ENCODE data around the gene NHLH1. TPM values are rescaled to one million over a fixed set of nuclear protein-coding genes. Genes with fewer than 3 reads are reported as not detected.

The NHLH1 gene
- total and polyA plus RNA-seq, 10 of the 15 experiments (the other 5 are each of a cell fraction or from before 2014, with no cell fraction given): 0.22 to 0.98 (median 0.43) TPM; not detected in 1

Small RNAs within 50 kb of the gene (small RNA-seq; reads per million reads assigned to genes)
- gene RF00019 (not detected), gene RNU4-42P (not detected)

Other genes starting within 250 kb of the NHLH1 start
Only the 7 nearest of the 10 such genes appear.
- gene PEA15, start 161.7 kb upstream of the NHLH1 start, total RNA-seq (2014; rRNA removed): 37.6 and 40.2 TPM in 2 replicates
- gene PEA15, start 161.7 kb upstream of the NHLH1 start, total RNA-seq (2014; rRNA removed; fragmentation: Illumina TruSeq; extraction: Trizol): 65.1 and 68.1 TPM in 2 replicates
- gene PEA15, start 161.7 kb upstream of the NHLH1 start, total RNA-seq (2021): 66.2 and 69.1 TPM in 2 replicates
- 173 and 185 TPM in 2 replicates for gene PEA15, start 161.7 kb upstream of the NHLH1 start, polyA plus RNA-seq (2011; rRNA removed)
- 269 and 323 TPM in 2 replicates for gene PEA15, start 161.7 kb upstream of the NHLH1 start, polyA plus RNA-seq (2014; fragmentation: Illumina TruSeq; extraction: Trizol)
- 10 to 100 TPM; 15.1 to 28.2 TPM for gene PEA15, start 161.7 kb upstream of the NHLH1 start, polyA plus RNA-seq (2014; fragmentation: Nextera tagmentation; extraction: Ambion mirVana)
- 113 and 119 TPM in 2 replicates for gene PEA15, start 161.7 kb upstream of the NHLH1 start, polyA plus RNA-seq (2014; rRNA removed)
- 10 to 100 TPM; 64.4 to 68.2 TPM for gene PEA15, start 161.7 kb upstream of the NHLH1 start, polyA plus RNA-seq (2016; fragmentation: Nextera tagmentation; extraction: Ambion mirVana)
- 81.3 and 95.1 TPM in 2 replicates for gene DCAF8, start 104.5 kb upstream of the NHLH1 start, total RNA-seq (2014; rRNA removed)
- 69.1 and 70.0 TPM in 2 replicates for gene DCAF8, start 104.5 kb upstream of the NHLH1 start, total RNA-seq (2014; rRNA removed; fragmentation: Illumina TruSeq; extraction: Trizol)
- gene DCAF8, start 104.5 kb upstream of the NHLH1 start, total RNA-seq (2021): 88.9 and 108 TPM in 2 replicates
- 152 and 168 TPM in 2 replicates for gene DCAF8, start 104.5 kb upstream of the NHLH1 start, polyA plus RNA-seq (2011; rRNA removed)
- 88.0 and 110 TPM in 2 replicates for gene DCAF8, start 104.5 kb upstream of the NHLH1 start, polyA plus RNA-seq (2014; fragmentation: Illumina TruSeq; extraction: Trizol)
- 10 to 100 TPM; 10.4 to 18.7 TPM for gene DCAF8, start 104.5 kb upstream of the NHLH1 start, polyA plus RNA-seq (2014; fragmentation: Nextera tagmentation; extraction: Ambion mirVana)
- gene DCAF8, start 104.5 kb upstream of the NHLH1 start, polyA plus RNA-seq (2014; rRNA removed): 100 and 101 TPM in 2 replicates
- gene DCAF8, start 104.5 kb upstream of the NHLH1 start, polyA plus RNA-seq (2016; fragmentation: Nextera tagmentation; extraction: Ambion mirVana): 10 to 100 TPM; 83.1 to 86.0 TPM
- 33.9 and 34.5 TPM in 2 replicates for gene PEX19, start 81.9 kb upstream of the NHLH1 start, total RNA-seq (2014; rRNA removed)
- 26.9 and 27.6 TPM in 2 replicates for gene PEX19, start 81.9 kb upstream of the NHLH1 start, total RNA-seq (2014; rRNA removed; fragmentation: Illumina TruSeq; extraction: Trizol)
- 46.5 and 47.2 TPM in 2 replicates for gene PEX19, start 81.9 kb upstream of the NHLH1 start, total RNA-seq (2021)
- gene PEX19, start 81.9 kb upstream of the NHLH1 start, polyA plus RNA-seq (2011; rRNA removed): 58.1 and 72.2 TPM in 2 replicates
- 39.1 and 49.5 TPM in 2 replicates for gene PEX19, start 81.9 kb upstream of the NHLH1 start, polyA plus RNA-seq (2014; fragmentation: Illumina TruSeq; extraction: Trizol)
- 10 to 100 TPM; 29.4 to 50.8 TPM for gene PEX19, start 81.9 kb upstream of the NHLH1 start, polyA plus RNA-seq (2014; fragmentation: Nextera tagmentation; extraction: Ambion mirVana)
- 24.9 and 27.1 TPM in 2 replicates for gene PEX19, start 81.9 kb upstream of the NHLH1 start, polyA plus RNA-seq (2014; rRNA removed)
- gene PEX19, start 81.9 kb upstream of the NHLH1 start, polyA plus RNA-seq (2016; fragmentation: Nextera tagmentation; extraction: Ambion mirVana): 10 to 100 TPM; 40.1 to 42.2 TPM
- gene COPA, start 23.8 kb upstream of the NHLH1 start, total RNA-seq (2014; rRNA removed): 125 and 127 TPM in 2 replicates
- 91.6 and 98.3 TPM in 2 replicates for gene COPA, start 23.8 kb upstream of the NHLH1 start, total RNA-seq (2014; rRNA removed; fragmentation: Illumina TruSeq; extraction: Trizol)
- gene COPA, start 23.8 kb upstream of the NHLH1 start, total RNA-seq (2021): 119 and 125 TPM in 2 replicates
- 168 and 180 TPM in 2 replicates for gene COPA, start 23.8 kb upstream of the NHLH1 start, polyA plus RNA-seq (2011; rRNA removed)
- gene COPA, start 23.8 kb upstream of the NHLH1 start, polyA plus RNA-seq (2014; fragmentation: Illumina TruSeq; extraction: Trizol): 142 and 184 TPM in 2 replicates
- 10 to 100 TPM; 53.7 to 70.6 TPM for gene COPA, start 23.8 kb upstream of the NHLH1 start, polyA plus RNA-seq (2014; fragmentation: Nextera tagmentation; extraction: Ambion mirVana)
- 93.8 and 108 TPM in 2 replicates for gene COPA, start 23.8 kb upstream of the NHLH1 start, polyA plus RNA-seq (2014; rRNA removed)
- 100 to 1,000 TPM; 163 to 169 TPM for gene COPA, start 23.8 kb upstream of the NHLH1 start, polyA plus RNA-seq (2016; fragmentation: Nextera tagmentation; extraction: Ambion mirVana)
- gene NCSTN, start 23.7 kb upstream of the NHLH1 start, total RNA-seq (2014; rRNA removed): 34.0 and 34.1 TPM in 2 replicates
- gene NCSTN, start 23.7 kb upstream of the NHLH1 start, total RNA-seq (2014; rRNA removed; fragmentation: Illumina TruSeq; extraction: Trizol): 34.5 and 36.6 TPM in 2 replicates
- 62.5 and 68.3 TPM in 2 replicates for gene NCSTN, start 23.7 kb upstream of the NHLH1 start, total RNA-seq (2021)
- 45.9 and 88.2 TPM in 2 replicates for gene NCSTN, start 23.7 kb upstream of the NHLH1 start, polyA plus RNA-seq (2011; rRNA removed)
- 81.5 and 92.9 TPM in 2 replicates for gene NCSTN, start 23.7 kb upstream of the NHLH1 start, polyA plus RNA-seq (2014; fragmentation: Illumina TruSeq; extraction: Trizol)
- 10 to 100 TPM; 33.3 to 41.6 TPM for gene NCSTN, start 23.7 kb upstream of the NHLH1 start, polyA plus RNA-seq (2014; fragmentation: Nextera tagmentation; extraction: Ambion mirVana)
- 57.0 and 58.0 TPM in 2 replicates for gene NCSTN, start 23.7 kb upstream of the NHLH1 start, polyA plus RNA-seq (2014; rRNA removed)
- gene NCSTN, start 23.7 kb upstream of the NHLH1 start, polyA plus RNA-seq (2016; fragmentation: Nextera tagmentation; extraction: Ambion mirVana): 10 to 100 TPM; 63.7 to 66.5 TPM
- gene VANGL2, start 33.5 kb downstream of the NHLH1 start, total RNA-seq (2014; rRNA removed): 0.11 and 0.23 TPM in 2 replicates
- gene VANGL2, start 33.5 kb downstream of the NHLH1 start, total RNA-seq (2014; rRNA removed; fragmentation: Illumina TruSeq; extraction: Trizol): 0.27 and 0.28 TPM in 2 replicates
- 1.1 and 1.2 TPM in 2 replicates for gene VANGL2, start 33.5 kb downstream of the NHLH1 start, total RNA-seq (2021)
- gene VANGL2, start 33.5 kb downstream of the NHLH1 start, polyA plus RNA-seq (2011; rRNA removed): 3.0 and 5.0 TPM in 2 replicates
- 0.79 and 1.0 TPM in 2 replicates for gene VANGL2, start 33.5 kb downstream of the NHLH1 start, polyA plus RNA-seq (2014; fragmentation: Illumina TruSeq; extraction: Trizol)
- gene VANGL2, start 33.5 kb downstream of the NHLH1 start, polyA plus RNA-seq (2014; fragmentation: Nextera tagmentation; extraction: Ambion mirVana): under 1 TPM; 0.10 to 0.13 TPM
- 1.2 and 5.0 TPM in 2 replicates for gene VANGL2, start 33.5 kb downstream of the NHLH1 start, polyA plus RNA-seq (2014; rRNA removed)
- under 1 TPM; 0.16 to 0.28 TPM for gene VANGL2, start 33.5 kb downstream of the NHLH1 start, polyA plus RNA-seq (2016; fragmentation: Nextera tagmentation; extraction: Ambion mirVana)
- gene SLAMF6, start 156.2 kb downstream of the NHLH1 start, total RNA-seq (2014; rRNA removed): 44.1 and 52.5 TPM in 2 replicates
- 53.7 and 55.9 TPM in 2 replicates for gene SLAMF6, start 156.2 kb downstream of the NHLH1 start, total RNA-seq (2014; rRNA removed; fragmentation: Illumina TruSeq; extraction: Trizol)
- gene SLAMF6, start 156.2 kb downstream of the NHLH1 start, total RNA-seq (2021): 30.4 and 30.8 TPM in 2 replicates
- 89.6 and 105 TPM in 2 replicates for gene SLAMF6, start 156.2 kb downstream of the NHLH1 start, polyA plus RNA-seq (2011; rRNA removed)
- 72.7 and 89.7 TPM in 2 replicates for gene SLAMF6, start 156.2 kb downstream of the NHLH1 start, polyA plus RNA-seq (2014; fragmentation: Illumina TruSeq; extraction: Trizol)
- gene SLAMF6, start 156.2 kb downstream of the NHLH1 start, polyA plus RNA-seq (2014; fragmentation: Nextera tagmentation; extraction: Ambion mirVana): 10 to 100 TPM; 20.5 to 27.1 TPM
- 32.1 and 42.5 TPM in 2 replicates for gene SLAMF6, start 156.2 kb downstream of the NHLH1 start, polyA plus RNA-seq (2014; rRNA removed)
- gene SLAMF6, start 156.2 kb downstream of the NHLH1 start, polyA plus RNA-seq (2016; fragmentation: Nextera tagmentation; extraction: Ambion mirVana): 10 to 100 TPM; 24.3 to 28.3 TPM